HFFc6 (cell line): ENCODE measurements around the gene IBA57. TPM values are rescaled to one million over a fixed set of nuclear protein-coding genes. Genes with fewer than 3 reads are reported as not detected.

Experiments
- DNase-seq: peaks from one replicate; pipeline ENCODE4 v3.0.0-alpha.2; 2018
- H3K27ac Mint-ChIP-seq: 2 replicates; pipeline ENCODE4 v1.8.0; 2020; ENCODE audit warnings: mild to moderate bottlenecking, mixed read lengths
- H3K27me3 Mint-ChIP-seq: 2 replicates; pipeline ENCODE4 v1.8.0; 2021; ENCODE audit warnings: mild to moderate bottlenecking, moderate library complexity, mixed read lengths; ENCODE audit not compliant: insufficient read depth
- H3K36me3 Mint-ChIP-seq: 2 replicates; pipeline ENCODE4 v1.8.0; 2021; ENCODE audit warnings: low read depth, mixed read lengths
- H3K4me1 Mint-ChIP-seq: 2 replicates; pipeline ENCODE4 v1.8.0; 2020; ENCODE audit warnings: low read depth, mixed read lengths
- H3K4me3 Mint-ChIP-seq: 2 replicates; pipeline ENCODE4 v1.8.0; 2020; ENCODE audit warnings: mild to moderate bottlenecking, moderate library complexity, mixed read lengths
- H3K9me3 Mint-ChIP-seq: 2 replicates; pipeline ENCODE4 v1.8.0; 2020; ENCODE audit warnings: mild to moderate bottlenecking, mixed read lengths
- total RNA-seq, 6 experiments: library from RNA; stranded (reverse); fragmentation: NEBNext Ultra II Directional; extraction: Animal tissue kit (Norgen Biotek cat#: 25700); gene quantifications; 2 replicates in 1 of 6; 3 replicates in 5 of 6; pipeline ENCODE4 v1.2.3, GENCODE V29; 2021
- TF ChIP-seq, protein P1 (sequence below): fragments of 200-600 bp; sonication (generic); IDR thresholded peaks from 2 replicates; pipeline ENCODE4 v1.5.0; 2021; ENCODE audit warnings: antibody characterized with exemption, mild to moderate bottlenecking

The IBA57 gene
- total RNA-seq, 6 experiments from 2014 or later: 4.2 to 5.8 (median 4.7) TPM

DNA sequence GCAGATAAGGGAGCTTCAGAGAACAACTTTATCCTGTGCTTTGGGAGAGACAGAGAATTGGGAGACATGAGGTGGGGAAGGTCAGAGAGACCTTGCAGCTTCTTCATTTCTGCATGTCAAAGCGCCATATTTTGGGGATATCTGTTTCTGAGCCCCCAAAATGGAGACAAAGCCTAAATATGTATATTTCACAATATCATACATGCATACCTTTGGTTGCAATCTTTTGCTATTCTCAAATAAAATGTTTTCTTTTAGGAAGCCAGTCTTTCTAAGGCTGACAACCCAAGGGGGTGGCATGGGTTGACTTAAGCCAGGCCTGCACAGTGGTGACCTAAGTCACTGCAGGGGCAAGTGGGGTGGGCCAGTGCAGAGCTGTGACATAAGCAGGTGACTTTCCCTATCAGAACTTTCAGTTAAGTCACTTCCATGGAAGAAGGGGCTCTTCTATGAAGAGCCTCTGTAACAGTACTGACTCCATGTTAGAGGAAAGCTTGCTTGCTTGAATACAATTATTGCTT is 42.6 kb upstream of the IBA57 start:
- H3K4me3 Mint-ChIP-seq: no peak overlapping the region
- DNase-seq: no peak
- H3K4me1 Mint-ChIP-seq: peaks cover 18% of the 10 kb centered on the region
- H3K9me3 Mint-ChIP-seq: peaks cover 3% of the 10 kb centered on the region
- peaks cover 2% of the 10 kb centered on the region for H3K36me3 Mint-ChIP-seq
- H3K27ac Mint-ChIP-seq: no peak overlapping the region
- H3K27me3 Mint-ChIP-seq: peaks cover 9% of the 10 kb centered on the region
- TF ChIP-seq, protein P1, sequence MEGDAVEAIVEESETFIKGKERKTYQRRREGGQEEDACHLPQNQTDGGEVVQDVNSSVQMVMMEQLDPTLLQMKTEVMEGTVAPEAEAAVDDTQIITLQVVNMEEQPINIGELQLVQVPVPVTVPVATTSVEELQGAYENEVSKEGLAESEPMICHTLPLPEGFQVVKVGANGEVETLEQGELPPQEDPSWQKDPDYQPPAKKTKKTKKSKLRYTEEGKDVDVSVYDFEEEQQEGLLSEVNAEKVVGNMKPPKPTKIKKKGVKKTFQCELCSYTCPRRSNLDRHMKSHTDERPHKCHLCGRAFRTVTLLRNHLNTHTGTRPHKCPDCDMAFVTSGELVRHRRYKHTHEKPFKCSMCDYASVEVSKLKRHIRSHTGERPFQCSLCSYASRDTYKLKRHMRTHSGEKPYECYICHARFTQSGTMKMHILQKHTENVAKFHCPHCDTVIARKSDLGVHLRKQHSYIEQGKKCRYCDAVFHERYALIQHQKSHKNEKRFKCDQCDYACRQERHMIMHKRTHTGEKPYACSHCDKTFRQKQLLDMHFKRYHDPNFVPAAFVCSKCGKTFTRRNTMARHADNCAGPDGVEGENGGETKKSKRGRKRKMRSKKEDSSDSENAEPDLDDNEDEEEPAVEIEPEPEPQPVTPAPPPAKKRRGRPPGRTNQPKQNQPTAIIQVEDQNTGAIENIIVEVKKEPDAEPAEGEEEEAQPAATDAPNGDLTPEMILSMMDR: no peak

DNA sequence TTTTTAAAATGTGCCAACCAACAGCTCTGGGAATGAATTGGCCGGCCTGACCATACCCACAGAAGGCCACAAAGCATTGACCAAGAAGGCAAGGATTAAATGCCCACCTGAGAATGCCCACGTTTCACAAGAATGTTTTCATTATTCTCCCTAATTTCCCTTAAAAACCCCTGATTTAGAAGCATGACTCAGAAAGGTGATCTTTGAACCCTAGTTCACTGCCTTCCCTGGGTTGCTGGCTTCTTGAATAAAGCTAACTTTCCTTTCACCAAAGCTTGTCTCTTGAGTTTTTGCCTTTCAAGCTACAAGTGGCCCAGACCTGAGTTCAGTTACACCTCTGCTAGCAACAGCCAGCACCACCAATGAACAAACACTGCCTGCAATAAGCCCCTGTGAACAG is 42.1 kb upstream of the IBA57 start:
- no peaks in the 10 kb centered on the region for H3K36me3 Mint-ChIP-seq
- no peak for DNase-seq
- peaks cover 9% of the 10 kb centered on the region for H3K27me3 Mint-ChIP-seq
- H3K27ac Mint-ChIP-seq: no peak overlapping the region
- H3K9me3 Mint-ChIP-seq: no peaks in the 10 kb centered on the region; the same call in 1 of the 2 replicates
- peaks cover 18% of the 10 kb centered on the region for H3K4me1 Mint-ChIP-seq
- no peak overlapping the region for H3K4me3 Mint-ChIP-seq
- TF ChIP-seq, protein P1: no peak

DNA sequence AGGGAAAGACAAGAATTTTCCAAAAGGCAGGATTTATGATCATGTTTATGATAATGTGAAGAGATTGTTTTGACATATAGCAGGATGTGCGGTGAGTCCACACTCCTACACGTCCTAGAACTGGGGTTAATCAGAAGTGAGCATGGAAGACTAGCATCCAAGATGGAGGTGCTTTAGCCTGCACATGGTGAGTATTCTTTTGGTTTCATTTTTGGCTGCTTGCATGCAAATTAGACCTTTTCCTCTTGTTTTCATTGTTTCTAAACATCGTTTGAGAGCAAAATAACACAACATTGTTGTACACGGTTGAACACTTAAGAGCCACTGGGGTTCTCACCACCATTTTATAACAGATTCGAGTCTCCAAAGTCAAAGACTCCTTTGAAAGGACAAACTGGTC is 40.4 kb upstream of the IBA57 start:
- Mint-ChIP-seq H3K27me3 (peaks cover 10% of the 10 kb centered on the region), H3K4me1 (peaks cover 10% of the 10 kb centered on the region), H3K27ac (no peak overlapping the region), H3K4me3 (no peak overlapping the region), H3K36me3 (no peaks in the 10 kb centered on the region), H3K9me3 (no peaks in the 10 kb centered on the region)
- DNase-seq: no peak
- TF ChIP-seq, protein P1: no peak

DNA sequence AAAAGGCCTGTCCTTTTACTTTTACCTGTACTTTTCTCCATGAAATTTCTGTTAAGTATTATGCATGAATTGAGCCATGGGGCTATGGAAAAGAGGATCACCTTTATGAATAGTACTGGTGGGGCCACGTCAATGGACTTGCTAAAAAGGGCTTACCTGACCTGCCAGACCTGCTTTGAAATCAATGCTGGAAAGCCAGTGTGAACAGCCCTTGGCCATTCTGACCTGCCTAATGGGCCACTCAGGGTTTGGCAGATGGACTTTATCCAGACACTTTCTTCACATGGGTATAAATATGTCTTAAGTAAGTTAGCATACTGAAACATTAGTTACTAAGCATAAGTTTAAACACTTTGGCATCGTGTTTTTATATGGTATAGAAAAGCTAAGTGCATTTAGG is 33.8 kb upstream of the IBA57 start:
- no peaks in the 10 kb centered on the region for H3K9me3 Mint-ChIP-seq
- peaks cover 6% of the 10 kb centered on the region for H3K4me1 Mint-ChIP-seq
- no peaks in the 10 kb centered on the region for H3K36me3 Mint-ChIP-seq
- TF ChIP-seq, protein P1: no peak
- no peak overlapping the region for H3K27ac Mint-ChIP-seq
- H3K27me3 Mint-ChIP-seq: peaks cover 30% of the 10 kb centered on the region
- no peak overlapping the region for H3K4me3 Mint-ChIP-seq
- no peak for DNase-seq

DNA sequence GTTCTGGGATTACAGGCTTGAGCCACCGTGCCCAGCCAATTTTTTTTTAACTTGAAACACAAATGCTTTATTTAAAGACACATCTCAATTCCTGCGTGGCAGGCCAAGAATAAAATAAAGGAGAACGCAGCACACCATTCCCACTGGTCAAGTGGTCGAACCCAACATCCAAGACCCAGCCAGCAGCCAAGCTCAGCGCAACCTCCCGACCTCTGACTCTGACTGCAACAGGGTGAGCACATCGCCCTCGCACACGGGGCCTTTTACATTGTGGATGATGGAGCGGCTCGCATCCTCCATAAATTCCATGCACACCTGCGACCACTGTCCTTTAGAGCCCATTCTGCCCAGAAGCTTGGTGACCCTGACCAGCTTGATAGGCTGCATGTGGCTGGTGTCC is 31.0 kb upstream of the IBA57 start:
- DNase-seq: no peak
- TF ChIP-seq, protein P1: no peak
- H3K9me3 Mint-ChIP-seq: no peaks in the 10 kb centered on the region
- H3K36me3 Mint-ChIP-seq: no peaks in the 10 kb centered on the region
- no peak overlapping the region for H3K27ac Mint-ChIP-seq
- no peak overlapping the region for H3K4me3 Mint-ChIP-seq
- peaks cover 29% of the 10 kb centered on the region for H3K27me3 Mint-ChIP-seq
- H3K4me1 Mint-ChIP-seq: peaks cover 6% of the 10 kb centered on the region

DNA sequence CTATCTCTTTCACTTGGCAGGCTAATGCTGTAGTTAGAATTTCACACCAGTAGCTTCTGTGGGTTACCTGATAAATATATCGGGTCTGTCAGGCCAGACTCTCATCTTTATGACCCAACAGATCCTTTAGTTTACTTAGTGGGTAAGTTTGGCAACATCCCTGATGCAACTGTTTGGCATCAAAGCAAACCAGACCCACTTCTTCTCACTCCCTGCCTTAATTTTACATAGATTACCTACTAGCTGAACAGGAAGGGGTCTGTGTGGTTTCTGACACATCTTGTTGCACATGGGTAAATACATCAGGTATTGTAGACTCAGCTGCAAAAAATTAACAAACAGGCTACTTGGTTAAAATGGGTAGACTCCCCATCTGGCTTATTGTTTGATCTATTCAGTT is 28.7 kb upstream of the IBA57 start:
- DNase-seq: no peak
- H3K4me3 Mint-ChIP-seq: no peak overlapping the region
- no peaks in the 10 kb centered on the region for H3K4me1 Mint-ChIP-seq
- no peaks in the 10 kb centered on the region for H3K9me3 Mint-ChIP-seq
- TF ChIP-seq, protein P1: no peak
- no peak overlapping the region for H3K27ac Mint-ChIP-seq
- H3K27me3 Mint-ChIP-seq: peaks cover 29% of the 10 kb centered on the region
- H3K36me3 Mint-ChIP-seq: peaks cover 5% of the 10 kb centered on the region; the same call in 1 of the 2 replicates
